ENCODE measurements around the gene NDUFB10.
"Not testable (repeated sequence)": the region's sequence is repeated elsewhere in the genome, so short reads cannot be mapped to it uniquely, and the experiment has no call there.

Gene NDUFB10

DNA sequence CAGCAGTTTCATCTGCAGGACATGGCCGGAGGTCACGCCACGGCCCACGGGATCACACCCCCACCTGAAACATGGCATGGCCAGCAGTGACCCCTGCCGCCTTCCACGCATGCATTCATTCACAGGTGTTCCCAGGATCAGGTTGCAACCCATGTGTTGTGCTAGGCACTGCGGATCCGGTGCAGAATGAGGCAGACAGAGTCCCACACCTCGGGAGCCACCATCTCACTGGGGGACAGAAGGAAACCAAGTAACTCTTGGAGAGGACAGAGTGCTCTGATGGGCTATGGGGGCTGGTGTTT, 12.0 kb upstream of the NDUFB10 start:
- DNase-seq = no peak

DNA sequence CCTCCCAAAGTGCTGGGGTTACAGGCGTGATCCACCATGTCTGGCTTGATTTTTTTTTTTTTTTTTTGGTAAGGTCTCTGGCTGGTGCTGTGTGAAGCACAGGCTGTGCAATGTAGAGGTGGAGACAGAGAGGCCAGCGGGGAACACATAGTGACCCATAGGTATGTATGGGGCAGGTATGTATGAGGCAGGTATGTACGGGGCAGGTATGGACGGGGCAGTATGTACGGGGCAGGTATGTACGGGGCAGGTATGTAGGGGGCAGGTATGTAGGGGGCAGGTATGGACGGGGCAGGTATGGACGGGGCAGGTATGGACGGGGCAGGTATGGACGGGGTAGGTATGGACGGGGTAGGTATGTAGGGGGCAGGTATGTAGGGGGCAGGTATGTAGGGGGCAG, 9.8 kb upstream of the NDUFB10 start:
- no peak for DNase-seq

DNA sequence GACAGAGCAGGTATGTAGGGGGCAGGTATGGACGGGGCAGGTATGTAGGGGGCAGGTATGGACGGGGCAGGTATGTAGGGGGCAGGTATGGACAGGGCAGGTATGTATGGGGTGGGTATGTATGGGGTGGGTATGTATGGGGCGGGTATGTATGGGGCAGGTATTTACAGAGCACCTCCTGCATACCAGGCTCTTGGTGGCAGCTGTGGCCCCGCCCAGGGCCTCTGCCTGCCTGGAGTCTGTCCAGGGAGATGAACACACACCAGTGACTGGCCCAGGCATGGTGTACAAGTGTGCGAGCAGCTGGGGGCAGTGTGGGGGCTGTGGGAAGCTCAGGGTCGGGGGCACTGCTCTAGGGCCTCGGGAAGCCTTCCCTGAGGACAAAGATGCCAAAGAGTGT, 9.3 kb upstream of the NDUFB10 start:
- DNase-seq = no peak

DNA sequence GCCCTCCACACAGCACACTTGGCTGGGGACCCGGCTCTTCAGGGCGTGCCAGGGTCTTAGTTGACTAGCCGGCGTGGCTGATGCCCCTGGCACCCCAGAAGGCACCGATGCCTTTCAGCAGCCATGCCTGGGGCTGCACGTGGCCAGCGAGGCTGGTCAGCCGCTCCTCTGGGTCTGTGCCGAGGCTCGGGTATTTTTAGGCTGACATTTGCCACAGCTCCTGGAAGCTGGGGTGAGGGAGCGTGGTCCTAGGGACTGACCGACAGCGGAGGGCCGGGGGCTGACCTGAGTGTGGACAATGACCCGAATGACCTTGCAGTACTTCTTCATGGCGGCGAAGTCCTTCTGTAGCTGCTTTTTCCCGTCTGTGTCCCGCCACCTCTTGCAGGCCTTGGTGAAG, 8.8 kb upstream of the NDUFB10 start:
- no peak for DNase-seq

DNA sequence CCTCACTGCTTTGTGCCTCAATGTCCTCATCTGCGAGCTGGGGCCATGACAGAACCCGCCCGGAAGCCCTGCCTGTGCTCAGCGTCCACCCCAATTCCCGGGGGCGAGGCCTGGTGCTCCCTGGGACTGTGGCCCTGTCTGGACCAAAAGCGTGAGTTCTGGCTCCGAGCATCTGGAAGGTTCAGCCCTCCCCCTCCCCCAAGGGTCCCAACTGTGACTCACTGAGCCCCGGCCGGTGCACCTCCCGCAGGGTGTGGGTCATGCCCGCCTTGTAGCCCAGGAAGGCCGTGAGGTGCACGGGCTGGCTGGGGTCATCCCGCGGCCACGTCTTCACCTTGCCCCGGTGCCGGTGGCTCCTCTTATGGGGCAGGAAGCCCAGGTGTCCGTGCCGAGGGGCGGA, 5.6 kb upstream of the NDUFB10 start:
- no peak for DNase-seq

DNA sequence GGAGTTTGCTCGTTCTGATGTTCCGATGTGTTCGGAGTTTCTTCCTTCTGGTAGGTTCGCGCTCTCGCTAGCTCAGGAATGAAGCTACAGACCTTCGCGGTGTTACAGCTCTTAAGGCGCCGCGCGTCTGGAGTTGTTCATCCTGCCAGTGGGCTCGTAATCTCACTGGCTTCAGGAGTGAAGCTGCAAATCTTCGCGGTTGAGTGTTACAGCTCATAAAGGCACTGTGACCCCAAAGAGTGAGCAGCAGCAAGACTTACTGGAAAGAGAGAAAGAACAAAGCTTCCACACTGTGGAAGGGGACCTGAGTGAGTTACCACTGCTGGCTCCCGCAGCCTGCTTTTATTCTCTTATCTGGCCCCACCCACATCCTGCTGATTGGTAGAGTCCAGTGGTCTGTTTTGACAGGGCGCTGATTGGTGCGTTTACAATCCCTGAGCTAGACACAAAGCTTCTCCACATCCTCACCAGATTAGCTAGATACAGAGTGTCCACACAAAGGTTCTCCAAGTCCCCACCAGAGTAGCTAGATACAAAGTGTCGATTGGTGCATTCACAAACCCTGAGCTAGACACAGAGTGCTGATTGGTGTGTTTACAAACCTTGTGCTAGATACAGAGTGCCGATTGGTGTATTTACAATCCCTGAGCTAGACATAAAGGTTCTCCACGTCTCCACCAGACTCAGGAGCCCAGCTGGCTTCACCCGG, 1.8 kb upstream of the NDUFB10 start:
- not testable (repeated sequence) for DNase-seq

DNA sequence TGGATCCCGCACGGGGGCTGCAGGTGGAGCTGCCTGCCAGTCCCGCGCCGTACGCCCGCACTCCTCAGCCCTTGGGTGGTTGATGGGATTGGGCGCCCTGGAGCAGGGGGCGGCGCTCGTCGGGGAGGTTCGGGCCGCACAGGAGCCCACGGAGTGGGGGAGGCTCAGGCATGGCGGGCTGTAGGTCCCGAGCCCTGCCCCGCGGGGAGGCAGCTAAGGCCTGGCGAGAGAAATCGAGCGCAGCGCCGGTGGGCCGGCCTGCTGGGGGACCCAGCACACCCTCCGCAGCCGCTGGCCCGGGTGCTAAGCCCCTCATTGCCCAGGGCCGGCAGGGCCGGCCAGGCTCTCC, 1.2 kb upstream of the NDUFB10 start:
- DNase-seq = not testable (repeated sequence)

DNA sequence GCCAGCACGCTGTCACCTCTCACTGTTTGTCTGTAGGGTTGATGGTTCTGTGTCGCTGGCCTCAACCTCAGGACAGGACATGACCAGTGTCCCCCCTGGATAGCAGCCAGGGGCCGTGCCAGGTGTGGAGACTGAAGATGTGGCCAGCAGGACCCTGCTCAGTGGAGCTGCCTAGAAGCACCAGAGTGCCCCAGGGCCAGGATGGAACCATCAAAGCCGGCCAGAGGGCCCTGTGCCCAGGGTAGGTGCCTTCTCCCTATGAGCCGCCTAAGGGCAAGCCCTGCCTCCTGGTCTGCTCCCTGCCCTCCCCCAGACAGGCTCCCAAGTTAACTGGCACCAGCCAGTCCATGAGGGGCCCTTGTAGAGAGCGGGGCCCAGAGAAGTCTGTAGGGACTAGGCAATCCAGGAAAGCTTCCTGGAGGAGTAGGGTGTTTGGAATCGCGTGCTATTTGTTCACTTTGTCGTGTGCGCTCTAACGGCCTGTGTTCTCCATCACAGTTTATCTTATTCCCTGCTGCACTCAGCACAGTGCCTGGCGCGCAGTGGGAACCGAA, 546 bp upstream of the NDUFB10 start:
- no peak for DNase-seq

DNA sequence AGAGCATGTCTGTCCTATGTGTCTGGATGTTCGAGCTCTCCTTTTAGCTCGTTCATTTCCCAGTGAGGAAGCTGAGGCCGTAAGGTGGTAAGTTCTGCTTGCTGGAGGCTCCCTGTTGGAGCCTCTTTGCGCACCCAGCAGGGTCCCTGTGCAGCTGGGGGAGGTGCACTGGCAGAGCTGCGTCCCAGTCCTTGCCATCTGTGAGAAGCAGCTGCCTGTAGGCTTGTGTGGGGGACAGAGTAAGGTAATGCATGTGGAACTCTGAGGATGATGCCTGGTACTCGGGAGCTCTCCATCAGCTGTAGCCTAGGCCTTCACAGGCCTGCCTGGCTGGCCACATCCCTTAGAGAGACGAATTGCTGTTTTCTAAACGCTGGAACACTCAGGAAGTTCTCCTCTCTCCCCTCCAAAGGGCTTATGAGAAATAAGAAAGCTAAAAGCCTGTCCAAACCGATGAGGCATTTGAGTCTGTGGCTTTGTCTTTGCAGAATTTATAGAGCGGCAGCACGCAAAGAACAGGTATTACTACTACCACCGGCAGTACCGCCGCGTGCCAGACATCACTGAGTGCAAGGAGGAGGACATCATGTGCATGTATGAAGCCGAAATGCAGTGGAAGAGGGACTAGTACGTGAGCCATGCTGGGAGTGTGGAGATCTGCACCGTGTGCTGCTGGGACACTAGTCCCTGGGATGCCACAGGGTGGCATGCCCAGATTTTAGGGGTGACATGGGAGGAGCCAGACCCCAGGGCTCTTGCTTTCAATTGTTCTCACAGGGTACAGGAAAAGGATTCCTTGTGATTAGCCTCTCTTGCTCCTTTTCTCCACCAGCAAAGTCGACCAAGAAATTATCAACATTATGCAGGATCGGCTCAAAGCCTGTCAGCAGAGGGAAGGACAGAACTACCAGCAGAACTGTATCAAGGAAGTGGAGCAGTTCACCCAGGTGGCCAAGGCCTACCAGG, 1.6 kb downstream of the NDUFB10 start:
- DNase-seq = peak; percentile 92

DNA sequence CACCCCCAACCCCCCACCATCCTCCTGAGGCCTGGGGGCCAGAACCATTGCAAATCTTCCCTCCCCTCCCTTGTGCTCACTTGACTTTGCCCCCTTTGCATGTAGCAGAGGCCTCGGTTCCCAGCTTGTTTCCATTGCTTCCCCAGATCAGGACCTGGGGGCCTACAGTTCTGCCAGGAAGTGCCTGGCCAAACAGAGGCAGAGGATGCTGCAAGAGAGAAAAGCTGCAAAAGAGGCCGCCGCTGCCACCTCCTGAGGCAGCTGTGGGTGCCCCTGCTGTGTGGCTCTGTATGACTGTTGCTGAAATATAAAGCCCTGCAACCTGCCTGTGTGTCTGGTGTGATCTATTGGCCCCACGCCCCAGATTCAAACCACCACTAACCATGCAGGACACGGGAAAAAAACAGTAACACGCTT, 2.3 kb downstream of the NDUFB10 start:
- DNase-seq = peak; percentile 32

DNA sequence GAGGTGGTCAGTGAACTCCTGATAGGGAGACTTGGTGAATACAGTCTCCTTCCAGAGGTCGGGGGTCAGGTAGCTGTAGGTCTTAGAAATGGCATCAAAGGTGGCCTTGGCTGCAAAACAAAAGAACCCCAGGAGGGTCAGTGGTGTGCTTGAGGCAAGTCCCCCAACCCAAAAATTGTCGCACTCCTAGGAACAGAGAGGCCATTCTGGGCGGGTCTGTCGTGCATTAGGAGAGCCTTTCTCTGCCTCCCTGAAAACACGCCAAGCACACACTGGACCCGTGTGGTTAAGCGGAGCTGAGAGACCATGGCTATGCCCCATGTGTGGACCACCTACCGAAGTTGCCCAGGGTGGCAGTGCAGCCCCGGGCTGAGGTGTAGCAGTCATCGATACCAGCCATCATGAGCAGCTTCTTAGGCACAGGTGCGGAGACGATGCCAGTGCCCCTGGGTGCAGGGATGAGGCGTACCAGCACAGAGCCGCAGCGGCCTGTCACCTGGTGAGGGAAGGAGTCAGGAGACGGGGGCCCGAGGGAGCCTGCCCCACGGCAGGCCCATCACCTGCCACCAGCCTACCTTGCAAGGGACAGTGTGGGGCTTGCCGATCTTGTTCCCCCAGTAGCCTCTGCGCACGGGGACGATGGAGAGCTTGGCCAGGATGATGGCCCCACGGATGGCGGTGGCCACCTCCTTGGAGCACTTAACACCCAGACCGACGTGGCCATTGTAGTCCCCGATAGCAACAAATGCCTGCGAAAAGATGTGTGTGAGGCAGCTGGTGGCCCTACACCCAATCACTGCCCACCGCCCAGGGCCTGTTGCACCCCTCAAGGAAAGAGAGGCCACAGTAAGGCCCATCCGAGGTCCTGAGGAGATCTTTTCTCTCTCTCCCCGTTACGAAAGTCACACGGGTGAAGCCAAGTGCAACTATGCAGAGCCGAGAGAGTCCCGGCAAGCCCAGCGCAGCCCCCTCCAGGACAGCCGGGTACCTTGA, 3.1 kb downstream of the NDUFB10 start:
- DNase-seq = not testable (repeated sequence)

DNA sequence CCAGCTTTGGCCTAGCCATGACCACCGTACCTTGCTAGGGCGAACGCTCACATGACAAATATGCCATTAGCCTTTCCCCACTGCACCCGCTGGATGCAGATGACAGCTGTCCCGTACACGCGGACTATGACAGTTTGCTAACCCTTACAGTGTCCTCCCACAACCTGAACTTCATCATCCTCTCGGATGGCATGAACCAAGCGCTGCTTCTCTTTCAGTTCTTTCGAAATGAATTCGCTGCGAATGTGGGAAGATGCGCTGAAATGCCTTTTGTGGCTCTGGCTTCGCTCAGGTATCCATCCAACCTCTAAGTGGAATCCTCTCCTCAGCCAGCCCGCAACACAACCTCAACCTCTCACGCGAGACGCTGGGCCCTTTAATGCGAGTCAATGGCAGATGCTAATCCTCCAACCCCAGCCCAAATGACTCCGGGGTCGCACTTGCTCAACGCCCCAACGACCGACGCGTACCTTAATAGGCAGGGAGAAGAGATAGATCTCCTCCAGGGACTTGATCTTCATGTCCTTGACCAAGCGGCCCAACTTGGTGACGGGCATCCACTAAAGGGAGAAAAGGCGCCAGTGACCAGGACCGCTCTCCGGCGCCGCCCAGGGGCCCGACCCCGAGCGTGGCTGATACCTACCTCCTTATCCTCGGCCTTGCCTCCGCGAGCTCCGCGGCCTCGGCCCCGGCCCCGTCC, 4.6 kb downstream of the NDUFB10 start:
- DNase-seq = peak; percentile 33

DNA sequence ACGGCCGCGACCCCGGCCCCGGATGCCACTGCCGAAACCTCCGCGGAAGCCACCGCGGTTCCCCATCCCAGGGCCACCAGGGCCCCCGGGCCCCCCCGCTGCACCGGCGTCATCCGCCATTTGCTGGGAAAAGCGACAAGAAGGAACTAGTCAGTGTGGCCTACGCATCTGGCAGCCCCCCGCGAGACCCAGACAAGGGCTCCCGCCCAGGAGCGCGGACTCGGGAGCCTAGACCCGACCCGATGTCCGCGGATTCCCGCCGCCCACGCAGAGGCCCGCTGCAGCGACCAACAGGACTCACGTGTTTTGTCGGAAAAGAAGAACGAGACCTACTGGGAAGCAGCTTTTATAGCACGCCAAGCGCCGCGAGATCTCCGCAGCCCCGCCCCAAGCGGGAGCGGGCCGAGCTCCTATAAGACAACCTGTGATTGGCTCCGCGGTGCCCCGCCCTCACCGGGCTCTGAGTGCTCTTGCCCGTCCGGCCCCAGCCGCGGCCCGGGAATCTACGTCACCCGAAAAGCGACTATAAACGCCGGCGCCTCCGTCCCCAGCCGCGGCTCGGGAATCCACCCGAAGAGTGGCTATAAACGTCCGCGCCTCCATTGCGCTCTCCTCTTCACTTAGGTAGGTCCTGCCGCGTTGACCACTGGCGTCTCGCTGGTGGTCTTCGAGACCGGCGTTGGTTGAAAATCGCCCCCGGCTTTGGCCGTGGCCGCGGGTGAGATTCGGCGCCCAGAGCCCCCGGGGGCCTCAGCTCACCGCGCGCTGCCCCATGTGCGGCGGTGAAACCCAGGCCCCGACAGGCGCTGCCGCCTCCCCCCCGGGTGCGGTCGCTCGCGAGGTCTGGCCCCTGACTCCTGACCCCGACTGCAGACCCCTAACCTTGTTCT, 5.4 kb downstream of the NDUFB10 start, which contains the start of gene RPS2:
RPS2 (minus strand) TSS at position 321 of the 890 bp plus-strand sequence; CDS start at position 120, 201 bp downstream.
- DNase-seq = peak; percentile 98

DNA sequence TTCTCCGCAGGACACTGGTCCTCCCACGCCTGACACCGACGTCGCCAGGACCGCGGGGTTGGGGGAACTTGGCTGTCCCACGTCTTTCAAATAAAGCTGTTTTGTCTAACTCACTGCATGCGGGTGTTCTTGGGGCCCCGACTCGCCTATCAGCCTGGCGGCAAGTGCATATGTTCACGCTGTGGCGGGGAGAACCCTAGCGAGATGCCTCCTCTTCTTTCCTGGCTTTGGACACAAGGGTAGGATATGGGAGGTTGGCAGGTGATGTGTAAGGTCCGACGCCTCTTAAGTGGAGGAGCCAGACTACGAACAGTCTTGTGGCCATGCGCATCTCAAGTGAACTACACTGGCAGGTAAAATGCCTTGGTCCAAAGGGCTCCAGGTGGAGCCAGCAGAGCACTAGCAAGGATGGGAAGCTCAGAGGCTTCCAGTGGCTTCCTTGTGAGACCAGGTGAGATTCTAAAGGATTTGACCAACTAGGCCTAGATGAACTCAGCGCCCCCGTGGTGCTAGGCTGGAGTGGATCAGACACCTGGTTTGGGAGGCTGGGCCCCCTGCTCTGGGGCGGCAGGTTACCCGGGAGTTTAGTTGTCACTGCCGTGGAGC, 6.2 kb downstream of the NDUFB10 start:
- no peak for DNase-seq

DNA sequence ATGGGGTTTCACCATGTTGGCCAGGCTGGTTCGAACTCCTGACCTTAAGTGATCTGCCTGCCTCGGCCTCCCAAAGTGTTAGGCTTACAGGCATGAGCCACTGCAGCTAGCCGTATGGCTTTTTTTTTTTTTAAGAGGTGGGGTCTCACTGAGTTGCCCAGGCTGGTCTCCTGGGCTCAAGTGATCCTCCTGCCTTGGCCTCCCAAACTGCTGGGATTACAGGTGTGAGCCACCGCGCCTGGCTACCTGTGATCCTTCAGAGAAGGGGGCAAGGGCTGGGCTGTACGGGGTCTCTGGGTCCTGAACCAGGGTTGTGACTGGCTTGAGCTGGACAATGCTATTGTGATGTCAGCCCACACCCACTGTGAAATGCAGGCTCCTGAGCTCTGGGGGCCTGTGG, 7.1 kb downstream of the NDUFB10 start, which contains the start of gene RNF151:
RNF151 (plus strand) TSS at position 397 of the 400 bp plus-strand sequence. CDS start 26 bp downstream, outside the sequence.
- no peak for DNase-seq

DNA sequence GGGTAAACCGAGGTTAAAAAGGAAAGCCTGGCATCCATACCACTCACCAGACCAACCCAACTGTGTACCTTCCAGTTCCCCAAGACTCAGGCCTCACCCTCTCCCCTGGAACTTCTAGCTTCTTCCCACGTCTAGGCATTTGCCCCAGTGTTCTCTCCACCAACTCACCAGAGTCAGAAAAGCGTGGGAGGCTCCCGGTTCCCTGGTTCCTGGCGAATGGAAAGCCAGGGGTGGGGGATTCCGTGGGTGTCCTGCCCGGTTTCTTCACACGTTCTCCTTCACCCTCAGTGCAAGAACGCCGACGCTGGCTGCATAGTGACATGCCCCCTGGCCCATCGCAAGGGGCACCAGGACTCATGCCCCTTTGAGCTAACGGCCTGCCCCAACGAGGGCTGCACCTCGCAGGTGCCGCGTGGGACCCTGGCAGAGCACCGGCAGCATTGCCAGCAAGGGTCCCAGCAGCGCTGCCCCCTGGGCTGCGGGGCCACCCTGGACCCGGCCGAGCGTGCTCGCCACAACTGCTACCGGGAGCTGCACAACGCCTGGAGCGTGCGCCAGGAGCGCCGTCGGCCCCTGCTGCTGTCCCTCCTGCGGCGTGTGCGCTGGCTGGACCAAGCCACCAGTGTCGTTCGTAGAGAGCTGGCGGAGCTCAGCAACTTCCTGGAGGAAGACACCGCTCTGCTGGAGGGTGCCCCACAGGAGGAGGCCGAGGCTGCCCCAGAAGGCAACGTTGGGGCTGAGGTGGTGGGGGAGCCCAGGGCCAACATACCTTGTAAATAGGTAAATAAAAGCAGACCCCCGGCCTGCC, 9.0 kb downstream of the NDUFB10 start:
- DNase-seq = no peak

DNA sequence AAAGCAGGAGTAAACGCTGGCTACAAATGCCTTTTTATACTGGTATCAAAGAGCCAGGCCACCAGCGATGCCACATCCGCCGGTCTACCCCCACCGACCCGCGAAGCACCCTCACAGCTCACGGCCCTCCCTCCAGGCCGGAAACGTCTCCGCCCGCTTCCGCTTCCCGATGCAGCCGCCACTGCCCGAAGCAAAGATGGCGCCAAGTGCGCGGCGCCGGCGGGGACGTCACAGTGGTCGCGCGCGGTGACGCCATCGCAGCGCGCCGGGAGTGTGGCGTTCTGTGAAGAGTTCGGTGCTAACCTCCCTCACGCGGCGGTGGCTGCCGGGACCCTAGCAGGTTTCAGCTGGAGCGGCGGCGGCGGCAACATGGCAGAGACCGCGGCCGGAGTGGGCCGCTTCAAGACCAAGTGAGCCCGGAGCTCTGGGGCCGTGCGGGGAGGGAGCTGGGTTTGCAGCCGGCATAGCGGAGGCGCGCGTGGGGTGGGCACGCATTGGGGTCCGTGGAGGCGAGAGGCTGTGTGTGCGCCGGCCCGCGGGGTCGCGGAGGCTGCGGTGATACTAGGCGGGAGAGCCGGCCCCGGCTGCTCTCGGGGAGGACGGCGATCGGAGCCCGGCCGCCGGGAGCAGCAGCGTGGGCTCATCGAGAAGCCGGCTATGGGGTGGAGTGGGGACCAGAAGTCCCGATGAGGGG, 12.6 kb downstream of the NDUFB10 start, which contains the start of gene TBL3:
TBL3 (plus strand) TSS at position 258 of the 694 bp plus-strand sequence; CDS start at position 370, 112 bp downstream.
- DNase-seq = peak; percentile 92

DNA sequence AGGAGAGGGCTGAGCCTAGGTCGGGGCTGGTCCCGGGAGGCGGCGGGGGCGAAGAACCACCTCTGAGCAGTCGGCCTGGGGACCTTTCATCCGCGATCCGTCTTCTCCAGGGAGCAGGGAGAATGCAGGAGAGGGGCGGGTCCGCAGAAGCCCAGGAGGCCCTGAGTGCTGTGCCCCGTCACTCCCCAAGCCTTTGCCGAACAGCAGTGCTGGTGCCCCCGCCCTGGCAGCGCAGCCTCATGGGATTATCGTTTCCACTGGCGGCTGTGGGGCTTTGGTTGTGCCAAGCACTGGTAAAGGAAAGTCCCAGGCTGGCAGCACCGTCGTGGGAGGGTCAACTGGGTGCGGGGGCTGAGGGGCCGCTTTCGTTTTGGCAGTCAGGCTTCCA, 13.1 kb downstream of the NDUFB10 start:
- no peak for DNase-seq
